Measurements from ENCODE around the gene KIF21A.
A peak's percentile ranks its signal among the peaks of the same experiment; 100 is the strongest.

The KIF21A gene

GRCh38 chr12:39389399-39390150 lies 53.3 kb downstream of the KIF21A start:
- DNase-seq = no peak

- no peak for DNase-seq
These were observed 56.6 kb downstream of the KIF21A start for GRCh38 chr12:39386335-39386734.

DNA sequence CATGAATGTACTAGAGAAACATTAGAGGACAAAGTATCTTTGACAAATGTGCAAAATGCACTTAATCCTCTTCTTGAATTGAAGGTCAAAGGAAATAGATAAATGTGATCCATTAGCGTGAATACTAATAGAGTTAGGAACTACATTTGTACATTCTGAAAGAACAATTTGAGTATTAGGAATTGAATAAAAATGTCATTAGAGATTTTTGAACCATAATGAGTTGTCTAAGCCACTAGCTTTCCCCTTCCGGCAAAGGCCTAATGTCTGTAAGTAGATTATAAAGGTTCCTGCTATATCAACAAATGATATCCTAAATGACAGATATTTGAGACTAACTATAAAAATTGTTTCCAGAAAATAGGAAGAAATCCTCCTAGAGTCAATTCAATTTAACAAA lies 59.8 kb downstream of the KIF21A start:
- DNase-seq = no peak

GRCh38 chr12:39380090-39380489 lies 62.8 kb downstream of the KIF21A start:
- DNase-seq = no peak

DNA sequence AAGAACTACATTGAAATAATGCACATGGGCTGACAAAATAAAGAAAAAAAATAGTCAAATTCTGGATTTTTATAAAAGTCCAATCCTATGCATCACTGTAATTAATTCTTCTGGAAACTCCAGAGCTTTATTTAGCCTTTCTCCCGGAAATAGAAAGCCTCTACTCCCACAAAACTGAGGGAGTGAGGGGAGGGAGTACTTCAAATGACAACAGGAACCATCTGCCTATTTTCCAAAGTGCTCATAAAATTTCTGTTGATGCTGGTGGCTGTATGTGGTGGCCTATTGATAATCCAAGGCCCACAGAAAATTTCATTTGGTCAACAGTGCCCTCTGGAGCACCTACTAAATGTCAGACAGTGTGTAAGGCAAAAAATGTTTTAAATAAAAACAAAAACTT lies 64.6 kb downstream of the KIF21A start:
- peak; percentile 59 to 78 for DNase-seq

DNA sequence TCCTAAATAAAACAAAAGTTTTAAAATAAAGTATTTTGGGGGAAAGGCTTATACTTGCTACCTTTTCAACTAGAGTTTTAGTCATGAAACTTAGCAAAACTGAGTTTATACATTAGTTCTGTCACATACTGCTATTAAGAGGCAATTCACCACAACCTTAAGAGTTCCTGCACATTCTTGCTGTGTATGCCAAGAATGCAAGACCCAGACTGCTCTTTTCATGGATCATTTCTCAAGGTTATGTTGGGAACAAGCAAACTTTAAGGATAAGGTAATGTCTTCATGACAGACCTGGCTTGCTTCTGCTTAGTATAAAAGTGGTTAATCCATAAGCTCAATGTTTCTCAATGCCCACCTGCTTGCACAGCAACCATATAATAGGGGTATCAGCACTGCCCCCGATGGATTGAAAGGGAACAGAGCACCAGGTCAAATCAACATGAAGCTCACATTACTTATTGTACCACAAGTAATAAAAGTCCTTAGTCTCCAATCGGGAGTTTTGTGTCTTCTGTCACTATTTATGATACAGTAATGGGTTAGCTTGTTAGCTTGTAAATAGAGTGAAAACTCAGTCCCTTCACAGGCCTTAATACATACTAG lies 67.6 kb downstream of the KIF21A start:
- DNase-seq = peak in 1 of 2 experiments; percentile 4

DNA sequence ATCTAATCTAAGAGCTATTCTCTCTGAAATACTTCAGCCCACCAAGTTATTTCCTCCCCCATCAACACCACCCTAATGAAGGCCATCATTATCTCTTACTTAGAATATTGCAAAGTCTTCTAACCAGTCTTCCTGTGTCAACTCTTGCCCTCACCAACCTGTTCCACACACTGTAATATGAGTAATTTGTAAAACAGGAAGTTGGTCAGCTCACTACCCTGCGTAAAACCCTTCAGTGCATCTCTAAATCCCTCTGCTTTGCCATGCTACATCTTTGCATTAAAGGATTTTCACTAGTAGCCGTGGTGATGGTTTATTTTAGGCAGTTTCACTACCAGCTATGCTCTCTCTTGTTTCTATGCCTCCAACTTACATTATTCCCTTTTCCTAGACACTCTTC lies 70.0 kb downstream of the KIF21A start:
- no peak for DNase-seq

DNA sequence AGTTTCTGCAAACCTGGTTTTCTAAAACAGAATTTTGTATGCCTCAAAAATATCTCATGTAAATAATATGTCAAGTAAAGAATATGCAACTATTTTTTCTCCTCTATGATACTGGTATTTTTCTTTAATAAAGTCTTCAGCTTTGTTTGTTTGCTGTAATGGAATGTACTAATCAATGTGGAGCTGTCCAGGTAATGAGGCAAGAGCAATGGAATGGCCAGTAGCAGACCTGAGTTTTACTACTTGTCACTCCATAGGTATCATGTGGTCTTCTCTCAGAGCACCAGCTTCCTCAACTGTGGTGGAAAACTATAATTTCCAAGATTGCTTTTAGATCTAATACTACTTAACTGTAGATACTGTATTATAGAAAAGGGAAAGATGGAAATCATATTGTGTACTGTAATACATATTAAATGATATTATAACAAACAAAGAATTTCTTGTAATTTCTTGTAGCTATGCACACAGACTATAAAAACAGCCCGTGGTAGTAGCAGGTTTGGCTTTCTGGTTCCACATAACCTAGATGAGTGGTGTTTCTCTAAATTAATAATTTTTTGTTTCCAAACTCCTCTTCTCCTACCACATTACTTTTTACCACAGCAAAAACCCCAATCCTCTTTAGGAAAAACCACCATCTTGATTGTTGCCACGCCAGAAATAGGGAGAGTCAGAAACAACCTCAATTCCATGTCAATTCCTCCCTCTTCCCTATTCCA lies 70.6 kb downstream of the KIF21A start:
- no peak for DNase-seq

- no peak for DNase-seq
These were observed 73.2 kb downstream of the KIF21A start for GRCh38 chr12:39369756-39370155.

DNA sequence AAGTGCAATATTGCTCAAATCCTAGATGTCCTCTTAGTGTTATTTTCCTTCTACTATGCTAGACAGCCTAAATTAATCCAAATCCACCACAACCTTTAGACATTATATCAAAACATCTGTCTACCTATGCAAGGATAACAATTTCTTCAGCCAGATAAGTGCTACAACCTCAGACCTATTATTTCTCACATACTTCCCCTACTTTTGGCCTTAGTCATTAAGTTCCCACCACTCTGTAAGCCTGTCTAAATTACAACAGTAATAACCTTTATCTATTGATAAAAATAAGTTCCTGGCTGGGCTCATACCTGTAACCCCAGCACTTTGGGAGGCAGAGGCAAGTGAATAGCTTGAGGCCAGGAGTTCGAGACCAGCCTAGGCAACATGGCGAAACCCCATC lies 74.0 kb downstream of the KIF21A start:
- DNase-seq = no peak

GRCh38 chr12:39368096-39368495 lies 74.8 kb downstream of the KIF21A start:
- no peak for DNase-seq

GRCh38 chr12:39367494-39367893 lies 75.4 kb downstream of the KIF21A start:
- no peak for DNase-seq

- DNase-seq = no peak
These were observed 77.4 kb downstream of the KIF21A start for GRCh38 chr12:39365364-39366001.

GRCh38 chr12:39364196-39364595 lies 78.7 kb downstream of the KIF21A start:
- DNase-seq = no peak

GRCh38 chr12:39359645-39360044 lies 83.3 kb downstream of the KIF21A start:
- DNase-seq = no peak

GRCh38 chr12:39357041-39357440 lies 85.9 kb downstream of the KIF21A start:
- no peak for DNase-seq

DNA sequence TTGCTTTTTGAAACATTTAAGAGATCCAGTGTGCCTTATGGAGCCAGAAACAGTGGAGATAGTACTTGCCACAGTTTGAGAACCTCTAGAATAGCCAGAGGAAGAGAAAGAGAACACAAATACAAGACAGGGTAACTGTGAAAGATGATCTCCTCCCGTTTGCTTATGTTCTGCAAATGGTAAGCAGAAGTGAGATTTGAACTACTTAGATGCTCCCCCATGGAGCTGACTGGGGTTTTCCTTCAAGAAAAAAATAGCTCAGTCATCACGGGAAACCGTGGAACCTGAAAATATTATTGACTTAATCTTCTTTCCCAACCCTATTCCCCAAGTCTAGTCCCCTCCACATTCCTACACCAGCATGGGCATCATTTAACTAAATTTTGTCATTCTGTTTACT lies 87.1 kb downstream of the KIF21A start:
- no peak for DNase-seq

- DNase-seq = no peak
These were observed 88.0 kb downstream of the KIF21A start for GRCh38 chr12:39354955-39355354.

- DNase-seq = no peak
These were observed 90.4 kb downstream of the KIF21A start for GRCh38 chr12:39352471-39353017.

GRCh38 chr12:39351153-39351552 lies 91.8 kb downstream of the KIF21A start:
- no peak for DNase-seq

- DNase-seq = no peak
These were observed 93.8 kb downstream of the KIF21A start for GRCh38 chr12:39348941-39349626.

DNA sequence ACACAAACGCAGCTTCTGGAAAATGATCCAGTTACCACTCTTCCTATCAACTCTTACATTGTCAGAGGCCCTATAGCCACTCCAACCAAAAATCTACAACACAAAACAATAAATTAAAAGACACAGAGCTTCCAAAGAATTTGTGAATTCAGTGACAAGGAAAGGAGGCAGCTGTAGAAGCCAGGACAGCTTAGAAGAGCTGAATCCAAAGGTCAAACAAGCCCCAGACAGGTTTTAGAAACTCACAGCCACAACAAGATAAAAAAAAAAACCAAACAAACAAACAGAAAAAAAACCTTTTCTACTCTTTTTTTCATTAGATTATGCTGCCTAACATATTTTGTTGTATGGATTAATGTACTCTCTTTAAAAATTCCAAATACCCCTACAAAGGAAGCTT lies 94.4 kb downstream of the KIF21A start:
- DNase-seq = no peak

GRCh38 chr12:39344926-39345325 lies 98.0 kb downstream of the KIF21A start:
- DNase-seq = no peak
